Measurements from ENCODE around the gene NTN3. TPM values are rescaled to one million over a fixed set of nuclear protein-coding genes. Genes with fewer than 3 reads are reported as not detected.

Gene NTN3
- total and polyA plus RNA-seq, 2 of the 8 experiments (the other 6 are each of a cell fraction or from before 2014, with no cell fraction given) = 0.30 to 0.34 TPM

- no peak for FAIRE-seq
- H3K23ac ChIP-seq (ENCODE audit: insufficient read length) = no peak within 1 kb of the TSS
- TF ChIP-seq SIN3A (conservative IDR thresholded peaks at IDR 0.05 in 1 of 2, IDR thresholded peaks at IDR 0.05 in 1 of 2; ENCODE audit: low read depth in 1 of 2, low read length in 2 of 2) (peak in 1 of 2 experiments; percentile 20; a peak in 1 of 4 replicates), SIRT6 (IDR thresholded peaks at IDR 0.05; ENCODE audit: low read length) (no peak), USF2 (IDR thresholded peaks at IDR 0.05; ENCODE audit: low read length) (no peak), SP2 (IDR thresholded peaks at IDR 0.05; ENCODE audit: low read length) (peak; percentile 35; the same call in 1 of the 2 replicates), JUND (IDR thresholded peaks at IDR 0.05; ENCODE audit: low read length) (no peak), NRF1 (IDR thresholded peaks at IDR 0.05; ENCODE audit: low read depth, low read length) (peak; percentile 55), RFX5 (IDR thresholded peaks at IDR 0.05; ENCODE audit: borderline replicate concordance, low read depth, low read length) (no peak), TBP (IDR thresholded peaks at IDR 0.05; ENCODE audit: low read depth, low read length) (peak; percentile 59), PHF8 (conservative IDR thresholded peaks at IDR 0.05; ENCODE audit: low read depth, low read length) (peak; percentile 65; the same call in 1 of the 2 replicates)
Measured at GRCh38 chr16:2429034-2429770, 41.9 kb upstream of the NTN3 start, which contains the start of gene CCNF. TSS of gene CCNF (plus strand) at chr16:2429447. CDS start at chr16:2429482, 35 bp downstream.

More at GRCh38 chr16:2429034-2429770, 41.9 kb upstream of the NTN3 start, which contains the start of gene CCNF:
- Histone ChIP-seq H2BK12ac (ENCODE audit: low read depth, low read length) (peak within 1 kb of the TSS; percentile 80; the same call in 1 of the 2 replicates), H3K4me3 (ENCODE audit: extremely low read depth in 1 of 4, insufficient read depth in 2 of 4, low read depth in 3 of 4, low read length in 4 of 4) (peak within 1 kb of the TSS; percentile 75 to 99 (median 83)), H3K4ac (replicated peaks; ENCODE audit: insufficient read length, low read depth, low read length) (no peak within 1 kb of the TSS), H4K5ac (ENCODE audit: insufficient read length, low read depth, low read length) (peak within 1 kb of the TSS; percentile 76), H3K18ac (ENCODE audit: extremely low read depth, low read length) (peak within 1 kb of the TSS; percentile 96), H2AFZ (ENCODE audit: low read length) (peak within 1 kb of the TSS; percentile 85; the same call in 1 of the 2 replicates), H3K56ac (replicated peaks; ENCODE audit: insufficient read length, low read depth, low read length) (peak within 1 kb of the TSS; percentile 87), H3K36me3 (ENCODE audit: control insufficient read depth in 2 of 4, insufficient read depth in 4 of 4, low read length in 3 of 4) (peaks cover 12 to 23% (median 19%) of the 10 kb centered on the region in 4 experiments), H3K27me3 (replicated peaks in 1 of 4; ENCODE audit: control insufficient read depth in 3 of 4, extremely low read depth in 1 of 4, insufficient read depth in 3 of 4, low read length in 3 of 4) (peaks cover 0 to 9% (median 2%) of the 10 kb centered on the region in 4 experiments; a peak in 2 of 7 replicates), H3K4me2 (ENCODE audit: insufficient read depth in 1 of 2, low read depth in 2 of 2, low read length in 2 of 2) (peak within 1 kb of the TSS; percentile 51 to 98), H2AK5ac (ENCODE audit: low read depth, low read length) (no peak within 1 kb of the TSS), H2BK15ac (ENCODE audit: low read length) (peak within 1 kb of the TSS; percentile 61; the same call in 1 of the 2 replicates), H3K79me1 (ENCODE audit: low read depth, low read length) (0 out of 2 replicates have a peak, but pooled peaks cover 6% of the 10 kb centered on the region), H4K91ac (replicated peaks; ENCODE audit: insufficient read length, low read length) (peak within 1 kb of the TSS; percentile 95), H3K79me2 (ENCODE audit: control insufficient read depth in 1 of 2, insufficient read depth in 2 of 2, low read length in 2 of 2) (peaks cover 0 to 15% of the 10 kb centered on the region in 2 experiments; a peak in 2 of 4 replicates), H2BK5ac (ENCODE audit: low read depth, low read length) (peak within 1 kb of the TSS; percentile 78; the same call in 1 of the 2 replicates), H2BK120ac (replicated peaks; ENCODE audit: low read depth, low read length) (peak within 1 kb of the TSS; percentile 69), H4K8ac (ENCODE audit: extremely low read depth, insufficient read depth, low read length) (peak within 1 kb of the TSS; percentile 91), H3K9ac (replicated peaks in 1 of 4; ENCODE audit: extremely low read depth in 1 of 4, low read depth in 3 of 4, low read length in 3 of 4) (peak within 1 kb of the TSS; percentile 59 to 87 (median 74)), H2BK20ac (ENCODE audit: low read length) (no peak within 1 kb of the TSS), H3K27ac (ENCODE audit: low read depth, low read length) (peak within 1 kb of the TSS; percentile 43; the same call in 1 of the 2 replicates), H3K9me3 (ENCODE audit: insufficient read depth in 2 of 2, low read depth in 1 of 2, low read length in 1 of 2) (no peaks in the 10 kb centered on the region), H3K4me1 (replicated peaks in 1 of 4; ENCODE audit: control insufficient read depth in 3 of 4, insufficient read depth in 4 of 4, low read length in 3 of 4) (peaks cover 0 to 13% (median 6%) of the 10 kb centered on the region in 4 experiments; a peak in 5 of 7 replicates), H3K23me2 (ENCODE audit: low read depth, low read length) (peaks cover 12% of the 10 kb centered on the region; the same call in 1 of the 2 replicates), H3K14ac (ENCODE audit: insufficient read length) (no peak within 1 kb of the TSS), H4K20me1 (replicated peaks in 1 of 2; ENCODE audit: control insufficient read depth in 1 of 2, insufficient read depth in 2 of 2, low read length in 2 of 2) (peaks cover 8 to 11% of the 10 kb centered on the region in 2 experiments)
- DNase-seq (ENCODE audit: low read depth in 1 of 2, low spot score in 2 of 2) = peak; percentile 91 to 99
- WGBS, 2 experiments (ENCODE audit: extremely low coverage in 1 of 2, insufficient coverage in 1 of 2, insufficient read length in 1 of 2, insufficient replicate concordance in 2 of 2, low coverage in 1 of 2, low lambda C conversion rate in 2 of 2, missing lambda C conversion rate in 1 of 2) = 1% methylated on average over 33 of the region's 103 CpGs; no CpG with 5 or more reads in 1 of the 2 experiments
- POLR2A ChIA-PET (ENCODE audit: partially characterized antibody) = interaction anchor here (0.9 to 2.2 kb wide), 12 partner anchors 9 to 178 kb away, joined by 3 to 9 read pairs (median 4); partner anchors contain the start of gene ECI1
- CTCF ChIA-PET (ENCODE audit: partially characterized antibody) = interaction anchor here (0.6 to 1.5 kb wide), 11 partner anchors 9 to 188 kb away, joined by 3 to 5 read pairs (median 3); partner anchors contain the start of gene ABCA3
